GM21447 (cell line): ENCODE measurements around the gene FNDC3B.
A peak's percentile ranks its signal among the peaks of the same experiment; 100 is the strongest.

Experiments used
- ATAC-seq: cut with Tn5 transposase; IDR thresholded peaks from one replicate; pipeline ENCODE4 v1.9.1; 2021; ENCODE audit not compliant: unreplicated experiment

Gene FNDC3B

DNA sequence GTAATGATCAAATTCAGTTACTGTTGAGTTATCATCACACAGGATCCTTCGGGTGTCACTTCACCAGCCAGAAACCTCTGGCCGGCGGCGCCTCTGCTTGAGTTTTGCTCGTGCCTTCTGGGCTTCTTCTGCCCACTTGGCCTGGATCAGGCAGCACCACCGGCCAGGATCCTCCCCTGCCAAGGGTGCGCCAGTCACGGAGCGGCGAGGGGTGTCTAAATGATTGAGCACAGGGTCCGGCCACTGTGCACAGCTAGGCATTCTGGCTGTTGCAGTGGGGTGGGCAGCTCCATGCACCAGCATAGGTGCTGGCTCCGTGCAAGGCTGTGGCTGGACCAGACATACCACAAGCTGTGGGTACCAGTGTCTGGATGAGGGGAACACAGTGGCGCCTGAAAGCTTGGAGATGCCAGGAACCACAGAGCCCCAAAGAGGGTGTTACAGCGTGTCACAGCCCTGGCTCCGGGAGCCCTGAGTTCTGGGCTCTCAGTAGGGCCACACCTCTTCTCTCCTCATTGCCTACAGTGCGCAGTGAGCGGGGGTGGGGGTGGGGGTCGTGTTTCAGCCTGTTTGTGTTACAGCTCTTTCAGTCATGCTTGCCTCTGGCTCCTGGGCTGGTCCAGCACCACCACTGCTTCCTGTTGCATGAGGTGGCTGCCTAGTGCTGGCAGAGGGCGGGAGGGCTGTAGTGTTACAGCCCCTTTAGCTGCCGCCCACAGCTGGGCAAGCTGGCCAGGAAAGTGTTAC, 169.4 kb downstream of the FNDC3B start:
- ATAC-seq, result no peak

- no peak for ATAC-seq
Observed at GRCh38 chr3:172209333-172210321, 170.2 kb downstream of the FNDC3B start.

- no peak for ATAC-seq
Observed at GRCh38 chr3:172210355-172210754, 171.0 kb downstream of the FNDC3B start.

- no peak for ATAC-seq
Observed at GRCh38 chr3:172211123-172211522, 171.7 kb downstream of the FNDC3B start.

GRCh38 chr3:172213200-172213599, 173.8 kb downstream of the FNDC3B start:
- ATAC-seq, result no peak

- no peak for ATAC-seq
Observed at GRCh38 chr3:172213904-172214303, 174.5 kb downstream of the FNDC3B start.

- ATAC-seq, result no peak
Observed at GRCh38 chr3:172216267-172216666, 176.9 kb downstream of the FNDC3B start.

DNA sequence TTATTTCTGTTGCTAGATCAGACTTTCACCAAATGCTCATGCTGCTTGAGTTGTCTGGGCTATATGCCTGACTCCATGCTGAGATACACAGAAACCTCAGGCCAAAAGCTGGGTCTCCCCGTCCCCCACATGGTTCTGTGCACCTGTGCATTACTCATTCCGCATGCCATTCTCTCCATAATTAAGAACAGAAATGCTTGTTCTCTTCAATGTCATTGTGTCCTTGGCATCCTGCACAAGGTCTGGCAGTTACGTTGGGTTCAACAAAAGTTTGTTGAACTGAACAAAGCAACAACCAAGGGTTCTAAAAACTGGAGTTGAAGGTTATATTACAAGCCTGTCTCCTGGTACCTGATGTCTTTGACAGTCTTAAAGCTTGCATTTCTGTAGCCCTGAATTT, 177.5 kb downstream of the FNDC3B start:
- ATAC-seq, result no peak

DNA sequence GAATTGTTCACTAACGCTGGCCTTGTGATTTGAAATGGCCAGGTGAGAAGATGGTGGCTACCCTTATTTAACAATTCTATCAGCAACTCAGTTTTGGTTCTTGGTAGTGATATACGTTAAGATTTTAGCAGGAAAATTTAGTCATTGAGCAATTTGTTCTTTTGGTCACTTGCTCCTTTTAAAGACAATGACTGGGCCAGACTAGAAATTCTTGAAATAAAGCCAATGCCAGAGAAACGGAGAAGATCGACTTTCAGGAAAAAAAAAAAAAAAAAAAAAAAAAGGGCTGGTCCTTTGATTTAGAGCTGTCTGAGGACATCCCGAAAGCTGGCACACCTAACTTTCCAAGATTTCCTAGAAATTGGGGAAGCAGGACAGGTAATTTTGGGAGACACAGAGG, 178.5 kb downstream of the FNDC3B start:
- ATAC-seq, result no peak

- peak; percentile 65 for ATAC-seq
Observed at GRCh38 chr3:172218350-172219323, 179.3 kb downstream of the FNDC3B start.

- no peak for ATAC-seq
Observed at GRCh38 chr3:172219750-172220149, 180.4 kb downstream of the FNDC3B start.

DNA sequence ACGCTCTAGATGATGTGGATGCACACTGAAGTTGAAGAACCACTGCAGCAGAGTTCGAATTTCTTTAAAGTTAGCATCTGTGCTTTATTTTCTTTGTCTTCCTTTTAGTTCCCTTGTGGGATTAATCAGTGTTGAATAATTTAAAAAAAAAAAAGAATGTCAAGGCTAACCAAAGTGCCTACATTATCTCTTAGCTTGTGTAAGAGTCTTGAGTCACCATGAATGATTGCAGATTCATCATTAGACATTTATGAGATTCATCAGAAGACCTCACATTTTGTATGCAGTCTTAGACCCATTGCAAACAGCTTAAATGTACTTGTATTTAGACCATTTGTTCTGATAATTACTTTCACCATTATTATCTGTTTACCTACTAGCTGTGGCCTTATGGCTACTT, 182.2 kb downstream of the FNDC3B start:
- ATAC-seq, result no peak

DNA sequence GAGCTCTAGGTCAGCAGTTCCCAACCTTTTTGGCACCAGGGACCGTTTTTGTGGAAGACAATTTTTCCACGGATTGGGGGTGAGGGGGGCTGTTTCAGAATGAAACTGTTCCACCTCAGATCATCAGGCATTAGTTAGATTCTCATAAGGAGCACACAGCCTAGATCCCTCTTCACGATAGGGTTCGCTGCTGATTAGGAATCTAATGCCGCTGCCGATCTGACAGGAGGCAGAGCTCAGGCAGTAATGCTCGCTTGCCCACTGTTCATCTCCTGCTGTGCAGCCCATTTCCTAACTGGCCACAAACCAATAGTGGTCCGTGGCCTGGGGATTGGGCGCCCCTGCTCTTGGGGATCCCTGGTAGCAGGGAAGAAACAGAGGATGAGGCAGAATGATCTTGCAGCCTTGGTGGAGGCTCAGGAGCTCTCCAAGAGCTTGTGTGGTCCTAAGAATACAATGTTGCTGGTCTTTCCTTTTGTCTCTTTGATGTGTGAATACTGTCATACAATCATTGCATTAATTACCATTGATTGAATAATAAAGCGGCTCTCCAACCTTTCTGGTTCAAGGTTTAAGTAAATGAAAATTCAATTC, 183.2 kb downstream of the FNDC3B start:
- no peak for ATAC-seq

DNA sequence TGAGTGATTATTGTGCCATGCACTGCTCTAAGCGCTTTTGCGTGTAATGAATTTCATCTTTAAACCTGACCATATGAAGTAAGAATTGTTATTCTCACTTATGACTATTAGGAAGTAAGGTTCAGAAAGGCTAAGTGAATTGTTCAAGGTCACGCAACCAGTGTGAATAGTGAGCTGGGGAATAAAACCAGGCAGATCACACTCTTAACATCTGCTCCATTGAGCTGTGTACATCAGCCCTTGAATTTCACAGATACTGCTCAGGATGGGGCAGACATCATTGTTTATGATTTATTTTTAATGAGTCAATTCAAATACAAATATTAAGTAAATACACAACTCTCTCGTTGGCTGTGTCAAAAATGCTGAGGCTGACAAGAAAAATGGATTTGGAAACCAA, 184.5 kb downstream of the FNDC3B start:
- no peak for ATAC-seq

- no peak for ATAC-seq
Observed at GRCh38 chr3:172224560-172225214, 185.3 kb downstream of the FNDC3B start.

DNA sequence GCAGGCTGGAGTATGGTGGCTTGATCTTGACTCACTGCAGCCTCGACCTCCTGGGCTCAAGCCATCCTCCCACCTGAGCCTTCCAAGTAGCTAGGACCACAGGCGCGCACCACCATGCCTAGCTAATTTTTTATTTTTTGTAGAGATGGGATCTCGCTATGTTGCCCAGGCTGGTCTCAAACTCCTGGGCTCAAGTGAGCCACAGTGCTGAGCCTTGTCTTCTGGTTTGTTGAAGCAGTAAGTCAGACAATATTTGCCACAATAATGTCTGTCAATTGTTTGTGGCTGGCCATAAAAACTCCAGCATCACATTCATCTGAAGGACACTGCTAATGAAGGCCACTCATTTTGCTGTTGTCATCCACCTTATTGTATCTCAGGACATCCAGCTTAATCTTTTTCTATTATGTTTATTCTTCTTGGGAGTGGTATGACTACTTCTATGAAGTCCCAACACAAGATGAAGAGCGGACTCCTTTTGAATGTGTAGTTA, 185.9 kb downstream of the FNDC3B start:
- ATAC-seq, result no peak

- no peak for ATAC-seq
Observed at GRCh38 chr3:172226831-172227230, 187.5 kb downstream of the FNDC3B start.

- no peak for ATAC-seq
Observed at GRCh38 chr3:172227340-172228035, 188.1 kb downstream of the FNDC3B start.

GRCh38 chr3:172228036-172228415, 188.6 kb downstream of the FNDC3B start:
- ATAC-seq, result no peak
